Upper lobe of left lung (tissue), 6 donors: ENCODE results near the gene MBD5. TPM values are rescaled to one million over a fixed set of nuclear protein-coding genes. Genes with fewer than 3 reads are reported as not detected.

Experiments
- ATAC-seq, 2 donors: fragments of 200-7000 bp; cut with Tn5 transposase; one replicate each; pipeline ENCODE4 v1.9.1; 2022; ENCODE audit warnings: mild to moderate bottlenecking in 2 of 2, moderate library complexity in 2 of 2; ENCODE audit not compliant: low FRiP score in 2 of 2
- DNase-seq, 2 donors: peaks; one replicate each; pipeline ENCODE4 v3.0.0-alpha.2; 2019 to 2020
- H3K27ac ChIP-seq, 4 donors: fragments of 200-600 bp; sonication (generic); one replicate each; pipeline ENCODE4 v1.5.1; 2016 to 2019
- H3K27me3 ChIP-seq, 4 donors: fragments of 200-600 bp; sonication (generic); one replicate each; pipeline ENCODE4 v1.5.1; 2017 to 2019
- H3K36me3 ChIP-seq, 4 donors: fragments of 200-600 bp; sonication (generic); one replicate each; pipeline ENCODE4 v1.5.1; 2016 to 2019
- H3K4me1 ChIP-seq, 4 donors: fragments of 200-600 bp; sonication (generic); one replicate each; pipeline ENCODE4 v1.5.1; 2018 to 2019
- H3K4me3 ChIP-seq, 4 donors: fragments of 200-600 bp; sonication (generic); one replicate each; pipeline ENCODE4 v1.5.1; 2017 to 2019; ENCODE audit warnings: mild to moderate bottlenecking in 2 of 4, moderate library complexity in 1 of 4
- H3K9me3 ChIP-seq, 4 donors: fragments of 200-600 bp; sonication (generic); one replicate each; pipeline ENCODE4 v1.5.1; 2018 to 2019
- CTCF ChIP-seq, 6 experiments: fragments of 450-650 bp in 4 of 6; fragments of 200-600 bp in 2 of 6; sonication (generic) in 2 of 6; IDR thresholded peaks; one replicate each; pipeline ENCODE4 v1.5.1; 2016 to 2019; ENCODE audit warnings: antibody characterized with exemption in 6 of 6
- EP300 ChIP-seq, 4 donors: sonication (generic); formaldehyde crosslinking; IDR thresholded peaks; one replicate each; pipeline ENCODE4 v1.5.1; 2017; ENCODE audit warnings: antibody characterized with exemption in 4 of 4, control low read depth in 2 of 4
- POLR2A ChIP-seq, 4 donors: fragments of 450-650 bp; IDR thresholded peaks; one replicate each; pipeline ENCODE4 v1.5.1; 2016 to 2017; ENCODE audit warnings: antibody characterized with exemption in 4 of 4, mild to moderate bottlenecking in 2 of 4
- POLR2AphosphoS5 ChIP-seq, 2 donors: sonication (generic); formaldehyde crosslinking; IDR thresholded peaks; one replicate each; pipeline ENCODE4 v1.5.1; 2017; ENCODE audit warnings: antibody characterized with exemption in 2 of 2
- WGBS, 2 donors: methylation state at CpG; one replicate each; pipeline ENCODE4 v1.1.5; 2017 to 2018; 5-methylcytosine and 5-hydroxymethylcytosine counted together
- total RNA-seq, 6 donors: library from RNA; depleted of rRNA in 4 of 6; stranded (reverse); fragments of >200 nt in 4 of 6; gene quantifications; one replicate each; pipeline versions ENCODE4 v1.1.0 to v1.2.1, GENCODE V29; 2016 to 2021
- donor health status: DM: no; HTN: no; CAD: no; lungs with moderate emphysema.
- donor health status: DM: no; HTN: yes; CAD: no; lungs with severe emphysema.

MBD5 gene
- total RNA-seq, 6 donors from 2014 or later: 22.6 to 99.5 (median 27.5) TPM

GRCh38 chr2:148209603-148210002 is 188.7 kb downstream of the MBD5 start:
- Histone ChIP-seq H3K4me3 (no peak overlapping the region), H3K9me3 (no peaks in the 10 kb centered on the region), H3K4me1 (no peaks in the 10 kb centered on the region), H3K36me3 (no peaks in the 10 kb centered on the region), H3K27me3 (no peaks in the 10 kb centered on the region), H3K27ac (no peak overlapping the region)
- DNase-seq: no peak
- ATAC-seq: no peak
- TF ChIP-seq EP300 (IDR thresholded peaks at IDR 0.05) (no peak), POLR2A (IDR thresholded peaks at IDR 0.05) (no peak), CTCF (IDR thresholded peaks at IDR 0.05) (no peak), POLR2AphosphoS5 (IDR thresholded peaks at IDR 0.05) (no peak)
- WGBS, 2 donors: 89 to 97% methylated on average over 2 of the region's 2 CpGs

GRCh38 chr2:148218326-148219075 is 197.6 kb downstream of the MBD5 start:
- Histone ChIP-seq H3K4me1 (no peaks in the 10 kb centered on the region), H3K4me3 (no peak overlapping the region), H3K27me3 (no peaks in the 10 kb centered on the region), H3K36me3 (no peaks in the 10 kb centered on the region), H3K27ac (no peak overlapping the region), H3K9me3 (peaks cover 4 to 10% (median 6%) of the 10 kb centered on the region in 4 donors)
- WGBS, 2 donors: 91 to 92% methylated on average over 5 of the region's 5 CpGs
- TF ChIP-seq CTCF (IDR thresholded peaks at IDR 0.05) (no peak), EP300 (IDR thresholded peaks at IDR 0.05) (no peak), POLR2AphosphoS5 (IDR thresholded peaks at IDR 0.05) (no peak), POLR2A (IDR thresholded peaks at IDR 0.05) (no peak)
- ATAC-seq: no peak
- DNase-seq: no peak

- no peak for DNase-seq
- no peak for ATAC-seq
- Histone ChIP-seq H3K27ac (no peak overlapping the region), H3K4me1 (no peaks in the 10 kb centered on the region), H3K36me3 (no peaks in the 10 kb centered on the region), H3K9me3 (peaks cover 4 to 10% (median 6%) of the 10 kb centered on the region in 4 donors), H3K27me3 (no peaks in the 10 kb centered on the region), H3K4me3 (no peak overlapping the region)
- TF ChIP-seq POLR2A (IDR thresholded peaks at IDR 0.05) (no peak), CTCF (IDR thresholded peaks at IDR 0.05) (no peak), EP300 (IDR thresholded peaks at IDR 0.05) (no peak), POLR2AphosphoS5 (IDR thresholded peaks at IDR 0.05) (no peak)
- 92 to 97% methylated on average over 4 of the region's 4 CpGs for WGBS, 2 donors
Measured at GRCh38 chr2:148221166-148221565, 200.3 kb downstream of the MBD5 start.

GRCh38 chr2:148221926-148222325 is 201.0 kb downstream of the MBD5 start:
- Histone ChIP-seq H3K4me3 (no peak overlapping the region), H3K27me3 (no peaks in the 10 kb centered on the region), H3K4me1 (no peaks in the 10 kb centered on the region), H3K9me3 (peaks cover 4 to 10% (median 6%) of the 10 kb centered on the region in 4 donors), H3K27ac (no peak overlapping the region), H3K36me3 (no peaks in the 10 kb centered on the region)
- DNase-seq (no peak), ATAC-seq (no peak)
- WGBS, 2 donors: 95 to 98% methylated on average over 2 of the region's 2 CpGs
- TF ChIP-seq POLR2AphosphoS5 (IDR thresholded peaks at IDR 0.05): no peak
- no peak for TF ChIP-seq POLR2A (IDR thresholded peaks at IDR 0.05)
- TF ChIP-seq EP300 (IDR thresholded peaks at IDR 0.05): no peak
- TF ChIP-seq CTCF (IDR thresholded peaks at IDR 0.05): no peak

GRCh38 chr2:148231858-148232257 is 211.0 kb downstream of the MBD5 start:
- TF ChIP-seq POLR2A (IDR thresholded peaks at IDR 0.05) (no peak), POLR2AphosphoS5 (IDR thresholded peaks at IDR 0.05) (no peak), EP300 (IDR thresholded peaks at IDR 0.05) (no peak), CTCF (IDR thresholded peaks at IDR 0.05) (no peak)
- Histone ChIP-seq H3K27ac (no peak overlapping the region), H3K27me3 (no peaks in the 10 kb centered on the region), H3K36me3 (peaks cover 0 to 15% (median 2%) of the 10 kb centered on the region in 4 donors), H3K4me1 (no peaks in the 10 kb centered on the region), H3K9me3 (peaks cover 0 to 3% (median 0%) of the 10 kb centered on the region in 4 donors), H3K4me3 (no peak overlapping the region)
- 79 to 89% methylated on average over 3 of the region's 3 CpGs for WGBS, 2 donors
- DNase-seq: no peak
- no peak for ATAC-seq
